ENCODE measurements around the gene RER1.

The RER1 gene

DNA sequence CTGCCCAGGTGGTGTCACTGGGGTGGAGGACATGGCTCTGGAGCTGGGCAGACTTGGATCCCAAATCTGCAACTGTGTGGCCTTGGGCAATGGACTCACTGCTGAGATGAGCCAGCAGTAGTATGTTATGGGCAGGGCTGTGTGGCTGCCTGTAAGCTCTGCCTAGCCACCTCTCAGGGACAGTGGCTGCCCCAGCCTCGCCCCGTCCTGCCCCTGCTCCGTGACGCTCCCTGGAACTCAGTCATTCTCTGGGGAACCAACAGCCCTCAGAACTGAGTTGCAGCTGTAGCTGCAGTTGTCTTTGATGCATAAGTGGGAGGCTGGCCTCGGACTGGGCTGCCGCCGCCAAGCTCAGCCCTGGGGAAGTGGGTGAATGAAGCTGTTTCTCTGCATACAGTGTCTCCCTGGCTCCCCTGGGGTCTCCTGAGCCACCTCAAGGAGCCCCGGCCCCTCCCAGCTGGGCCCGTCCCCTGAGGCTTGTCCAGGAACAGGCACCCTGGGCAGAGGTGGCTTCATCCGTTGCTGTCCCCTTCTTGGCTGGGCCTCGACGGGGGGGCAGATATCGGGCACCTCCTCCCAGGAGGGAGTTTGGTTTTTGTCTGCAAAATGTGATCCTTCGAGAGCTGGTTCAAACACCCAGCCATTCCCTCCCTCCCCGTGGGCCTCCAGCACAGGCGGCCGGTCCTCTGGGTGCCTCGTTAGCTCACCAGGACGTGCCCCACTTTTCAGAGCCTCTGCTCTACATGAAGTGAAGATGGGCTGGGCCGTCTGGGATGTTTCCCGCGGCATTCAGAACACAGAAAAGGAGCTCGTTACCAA, 58.2 kb downstream of the RER1 start:
- DNase-seq = no peak

GRCh38 chr1:2451741-2452140, 60.1 kb downstream of the RER1 start:
- DNase-seq = no peak

GRCh38 chr1:2452201-2452931, 60.7 kb downstream of the RER1 start:
- no peak for DNase-seq

- no peak for DNase-seq
Measured at GRCh38 chr1:2452932-2453315, 61.3 kb downstream of the RER1 start.

DNA sequence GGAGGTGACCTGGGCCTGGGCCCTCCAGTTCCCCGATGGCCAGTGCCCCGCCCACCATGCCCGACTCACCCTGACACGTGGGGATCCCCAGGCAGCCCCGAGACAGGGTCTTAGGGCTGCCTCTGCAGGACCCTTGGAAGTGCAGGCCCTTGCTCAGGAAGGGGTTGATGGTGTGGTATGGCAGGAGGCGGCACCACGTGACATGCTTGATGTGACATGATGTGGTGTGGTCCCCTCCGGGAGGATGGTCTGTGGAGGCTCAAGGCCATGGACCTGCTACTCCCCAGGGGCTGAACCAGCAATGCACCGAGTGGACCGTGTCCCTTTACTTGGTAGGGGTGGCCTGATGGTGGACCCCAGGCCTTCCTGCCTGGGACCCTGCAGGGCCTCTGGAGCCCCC, 62.6 kb downstream of the RER1 start:
- no peak for DNase-seq
